Amniotic stem cell (primary cell): ENCODE results near the gene NR4A2.

Source experiments
- DNase-seq: peaks from one replicate; lab custom pipeline; 2025; lab: John Stamatoyannopoulos, UW

Gene NR4A2

GRCh38 chr2:156340377-156340776, 7.9 kb upstream of the NR4A2 start:
- DNase-seq: no peak

- DNase-seq: no peak
Observed at GRCh38 chr2:156339865-156340264, 7.3 kb upstream of the NR4A2 start.

DNA sequence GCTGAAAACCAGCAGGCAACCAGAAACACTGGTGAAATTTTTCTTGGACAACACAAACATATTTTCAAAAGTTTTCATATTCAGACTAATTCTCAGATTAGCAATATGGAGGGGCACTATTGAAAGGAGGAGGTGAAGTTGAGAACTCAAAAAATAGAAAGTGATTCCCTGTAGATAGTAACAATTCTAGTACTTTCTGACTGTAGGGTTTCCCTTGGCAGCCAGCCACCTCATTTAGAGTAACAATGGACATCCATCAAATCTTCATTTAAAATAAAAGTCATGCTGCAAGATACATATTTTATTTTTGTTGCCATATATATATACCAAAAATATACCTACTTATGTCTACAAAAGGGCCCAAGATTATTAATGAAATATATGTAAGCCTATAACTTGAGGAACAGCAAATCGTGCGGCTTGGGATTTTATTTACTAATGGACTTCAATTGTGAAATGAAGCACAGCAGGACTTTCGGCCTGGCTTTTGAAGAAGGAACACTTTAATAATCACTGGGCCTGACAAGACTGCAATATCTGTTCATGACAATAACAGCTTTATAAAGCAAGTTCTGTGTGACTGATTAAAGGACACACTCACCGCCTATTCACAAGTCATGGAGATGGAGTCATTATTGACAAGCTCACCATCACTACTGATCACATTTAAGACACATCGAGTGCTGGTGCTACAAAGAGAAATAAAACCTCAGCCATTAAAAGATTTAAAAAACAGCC, 6.8 kb upstream of the NR4A2 start:
- DNase-seq: no peak

DNA sequence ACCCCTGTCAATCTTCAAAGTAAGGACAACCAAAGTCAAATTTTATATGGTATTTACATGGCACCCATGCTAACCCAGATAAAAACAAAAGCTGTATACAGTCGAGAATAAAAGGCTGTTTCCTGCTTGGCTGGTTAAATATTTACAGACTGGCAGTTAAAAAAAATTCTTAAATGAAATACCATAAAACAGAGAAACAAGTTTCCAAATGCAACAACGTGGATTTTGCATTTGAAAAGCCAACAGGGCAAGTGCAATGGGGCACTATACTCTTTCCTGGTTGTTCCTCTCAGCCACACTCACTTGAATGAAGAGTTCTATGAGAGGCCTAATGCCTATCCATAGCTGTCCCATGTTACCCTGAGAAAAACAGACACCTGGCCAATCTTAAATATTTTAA, 6.1 kb upstream of the NR4A2 start:
- DNase-seq: no peak

DNA sequence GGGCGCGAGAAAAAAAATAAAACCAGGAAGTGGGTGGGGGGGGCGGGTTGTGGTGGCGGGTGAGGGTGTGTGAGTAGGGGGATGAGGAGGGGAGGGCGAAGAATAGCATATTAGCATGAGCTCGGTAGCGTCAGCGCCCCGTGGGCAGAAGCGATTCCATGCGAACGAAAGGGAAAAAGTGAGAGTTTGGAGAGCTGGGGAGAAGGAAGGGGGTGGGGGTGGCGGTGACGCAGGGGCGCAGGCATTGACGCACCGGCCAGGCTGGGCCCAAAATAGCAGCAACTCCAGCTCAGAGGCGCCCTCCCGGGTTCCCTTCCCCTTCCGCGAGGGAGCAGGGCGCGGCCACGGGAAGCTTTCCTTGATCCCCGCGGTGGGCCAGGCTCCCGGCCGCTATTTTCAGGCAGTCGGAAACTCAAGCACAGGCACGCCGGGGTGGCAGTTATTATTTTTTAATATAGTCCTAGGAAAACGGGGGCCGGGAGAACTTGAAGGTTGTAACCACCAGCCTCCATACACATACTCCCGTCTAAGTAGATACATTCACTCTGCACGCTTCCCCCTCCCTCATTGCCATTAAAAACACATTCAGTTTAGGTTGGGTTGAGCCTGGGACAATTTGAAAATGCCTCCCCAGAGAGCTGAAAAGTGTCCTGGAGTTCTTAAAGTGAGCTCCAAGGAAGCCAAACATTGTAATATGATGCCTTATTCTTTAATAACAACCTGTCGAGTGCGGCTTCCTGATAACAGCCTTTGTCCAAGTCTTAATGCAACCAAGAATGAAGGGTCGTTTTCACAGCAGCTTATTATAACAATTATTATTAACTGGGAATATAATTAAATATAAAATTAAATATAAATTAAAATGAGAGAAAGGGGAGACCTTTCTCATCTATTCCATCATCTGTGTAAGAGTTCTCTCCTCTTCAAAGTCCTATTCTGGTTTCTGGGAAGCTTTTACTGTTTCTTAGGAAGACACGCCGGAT, 2.3 kb upstream of the NR4A2 start:
- DNase-seq: peak; percentile 88

DNA sequence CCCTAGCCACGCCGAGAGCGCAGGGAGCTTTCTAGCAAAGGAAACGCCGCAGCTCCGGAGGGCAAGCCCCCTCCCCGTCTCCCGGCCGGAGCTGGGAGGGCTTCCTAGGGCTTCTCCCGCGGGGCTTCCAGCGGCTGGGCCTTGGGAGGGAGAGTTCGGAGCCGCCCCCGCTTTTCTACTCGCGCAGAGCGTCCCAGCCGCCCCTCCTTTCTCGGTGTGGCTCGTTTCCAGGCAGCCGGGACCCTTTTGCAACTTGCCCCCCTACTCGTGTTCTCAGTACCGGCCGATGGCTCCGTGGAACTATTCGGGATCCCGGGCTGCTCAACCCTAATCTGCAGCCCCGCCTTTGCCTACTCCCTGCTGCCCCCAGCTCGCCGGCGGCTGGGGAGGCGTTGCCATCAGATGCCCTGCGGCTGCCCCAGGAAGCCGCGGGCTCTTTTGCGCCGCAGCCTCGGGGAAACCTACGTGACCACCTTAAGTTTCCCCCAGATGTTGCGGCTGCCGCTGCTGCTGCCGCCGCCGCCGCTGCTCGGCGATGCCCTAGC, 1.5 kb upstream of the NR4A2 start:
- DNase-seq: no peak

GRCh38 chr2:156333274-156333950, 891 bp upstream of the NR4A2 start:
- DNase-seq: no peak

DNA sequence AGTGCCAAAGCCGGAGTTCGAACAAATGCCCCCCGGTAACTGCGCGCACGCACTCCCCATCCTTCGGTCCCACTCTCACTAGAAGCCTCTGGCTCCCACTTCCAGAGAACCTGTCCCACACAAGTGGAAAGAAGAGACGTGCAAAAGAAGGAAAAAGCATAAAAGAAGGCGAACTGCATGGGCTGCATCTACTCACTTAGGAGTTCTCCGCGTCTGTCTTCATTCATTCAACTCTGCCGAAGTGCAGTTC, 312 bp downstream of the NR4A2 start:
- no peak for DNase-seq

DNA sequence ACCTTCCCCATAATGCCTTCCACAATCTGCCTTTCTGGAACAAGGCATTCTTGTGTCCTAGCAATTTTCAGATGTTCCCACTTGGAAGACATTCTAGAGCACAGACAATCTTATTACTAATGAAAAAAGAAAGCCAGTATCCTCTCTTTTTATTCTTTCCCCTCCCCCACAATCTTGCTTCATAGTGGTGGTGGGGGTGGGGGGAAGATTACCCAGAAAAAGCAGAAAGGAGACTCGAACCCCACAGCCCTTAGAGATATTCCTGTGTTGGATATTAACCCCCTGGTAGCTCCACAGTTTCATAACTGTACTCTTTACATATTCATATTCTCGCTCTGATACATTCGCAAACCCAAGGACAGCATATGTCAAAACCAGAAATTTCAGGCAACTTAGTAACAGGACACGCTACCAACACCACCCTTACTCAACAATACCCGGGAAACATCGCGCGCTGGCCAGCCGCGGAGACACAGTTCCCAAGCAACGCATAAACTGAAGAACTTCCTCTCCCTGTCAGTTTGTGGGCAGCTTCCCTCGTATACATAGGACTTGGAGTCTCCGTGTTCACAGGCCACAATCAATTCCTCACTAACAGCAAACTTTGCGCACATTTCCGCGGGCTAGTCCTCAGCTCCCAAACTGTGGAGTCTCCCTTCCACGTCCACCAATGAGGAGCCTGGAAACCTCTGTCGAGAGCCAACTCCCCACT, 793 bp downstream of the NR4A2 start:
- peak; percentile 64 for DNase-seq

GRCh38 chr2:156329927-156330726, 2.4 kb downstream of the NR4A2 start:
- no peak for DNase-seq

GRCh38 chr2:156329031-156329926, 3.2 kb downstream of the NR4A2 start:
- DNase-seq: no peak

DNA sequence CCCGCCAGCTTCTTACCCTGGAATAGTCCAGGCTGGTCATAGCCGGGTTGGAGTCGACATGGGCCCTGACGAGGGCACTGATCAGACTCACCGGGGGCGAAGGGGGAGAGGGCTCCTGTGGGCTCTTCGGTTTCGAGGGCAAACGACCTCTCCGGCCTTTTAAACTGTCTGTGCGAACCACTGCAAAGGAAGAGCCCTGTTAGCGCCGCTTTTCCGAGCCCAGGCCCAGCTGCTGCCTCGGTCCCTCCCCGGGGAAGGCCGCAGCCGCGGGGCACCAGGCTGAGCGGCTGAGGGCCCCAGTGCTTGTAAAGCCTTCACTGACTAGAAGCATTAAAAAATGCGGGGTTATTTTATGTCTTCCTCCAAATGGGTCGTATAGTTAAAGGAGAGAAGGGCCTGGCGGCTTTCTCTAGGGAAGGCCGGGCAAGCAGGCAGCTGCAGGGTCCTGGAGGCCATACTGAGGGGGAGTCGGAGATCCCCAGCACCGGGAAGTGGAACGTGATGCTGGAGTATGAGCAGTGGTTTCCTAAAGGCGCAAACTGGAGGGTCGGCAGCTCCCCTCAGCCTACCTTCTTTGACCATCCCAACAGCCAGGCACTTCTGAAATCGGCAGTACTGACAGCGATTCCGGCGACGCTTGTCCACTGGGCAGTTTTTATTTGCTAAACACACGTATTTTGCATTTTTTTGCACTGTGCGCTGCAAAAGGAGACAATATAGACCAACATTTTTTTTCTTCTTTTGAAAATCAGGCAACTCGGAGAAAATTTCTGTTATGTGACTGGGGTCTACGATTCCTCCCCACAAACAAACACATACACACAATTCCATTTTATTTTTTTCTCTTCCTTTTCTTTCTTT, 4.5 kb downstream of the NR4A2 start:
- DNase-seq: no peak

DNA sequence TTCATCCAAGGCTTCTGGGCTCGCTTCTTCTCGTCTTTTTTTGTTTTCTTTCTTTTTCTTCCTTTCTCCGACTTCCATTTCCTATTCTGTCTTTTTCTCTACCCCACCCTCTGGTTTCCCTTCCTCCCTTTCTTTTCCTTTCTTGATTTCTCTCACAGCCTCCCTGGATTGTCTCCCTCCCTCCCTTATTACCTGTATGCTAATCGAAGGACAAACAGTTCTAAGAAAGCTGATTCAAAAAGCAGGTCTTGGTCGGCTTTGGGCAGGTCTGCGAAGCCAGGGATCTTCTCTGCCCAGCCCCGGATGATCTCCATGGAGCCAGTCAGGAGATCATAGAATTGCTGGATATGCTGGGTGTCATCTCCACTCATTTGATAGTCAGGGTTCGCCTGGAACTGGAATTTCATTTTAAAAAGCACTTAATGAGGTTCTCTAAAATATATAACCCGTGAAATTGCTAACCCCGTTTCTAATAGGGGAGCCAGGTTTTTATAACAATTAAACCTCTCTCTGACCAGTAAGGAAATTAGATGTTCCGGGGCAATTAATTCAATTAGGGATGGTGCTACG, 5.9 kb downstream of the NR4A2 start:
- DNase-seq: no peak

GRCh38 chr2:156325688-156326525, 6.6 kb downstream of the NR4A2 start:
- no peak for DNase-seq

- DNase-seq: no peak
Observed at GRCh38 chr2:156323754-156324153, 8.8 kb downstream of the NR4A2 start.

DNA sequence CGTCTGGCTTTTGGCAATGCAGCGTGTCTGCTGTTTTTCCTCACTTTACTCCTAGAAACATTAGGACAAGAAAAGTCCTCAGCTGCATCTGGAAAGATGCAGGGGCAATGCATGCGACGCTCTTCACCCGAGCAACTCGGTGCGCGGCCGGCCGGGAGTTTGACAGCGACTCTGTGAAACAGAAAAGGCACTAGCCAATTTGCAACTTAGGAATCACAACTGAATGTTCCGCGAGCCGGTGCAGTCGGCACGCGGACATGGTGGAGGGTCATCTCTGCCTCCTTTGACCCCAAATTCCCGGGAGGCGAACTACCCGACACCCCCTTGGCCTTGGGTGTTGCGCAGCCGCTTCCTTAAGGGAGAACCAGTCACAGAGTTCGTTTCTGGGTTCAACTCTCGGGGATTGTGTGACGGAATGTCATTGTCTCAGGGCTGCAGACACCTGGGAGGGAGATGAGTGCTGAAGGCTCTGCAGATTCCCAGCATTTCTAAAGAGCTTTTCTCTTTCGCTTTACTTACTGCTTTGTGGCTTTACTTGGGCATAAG, 9.8 kb downstream of the NR4A2 start:
- no peak for DNase-seq

DNA sequence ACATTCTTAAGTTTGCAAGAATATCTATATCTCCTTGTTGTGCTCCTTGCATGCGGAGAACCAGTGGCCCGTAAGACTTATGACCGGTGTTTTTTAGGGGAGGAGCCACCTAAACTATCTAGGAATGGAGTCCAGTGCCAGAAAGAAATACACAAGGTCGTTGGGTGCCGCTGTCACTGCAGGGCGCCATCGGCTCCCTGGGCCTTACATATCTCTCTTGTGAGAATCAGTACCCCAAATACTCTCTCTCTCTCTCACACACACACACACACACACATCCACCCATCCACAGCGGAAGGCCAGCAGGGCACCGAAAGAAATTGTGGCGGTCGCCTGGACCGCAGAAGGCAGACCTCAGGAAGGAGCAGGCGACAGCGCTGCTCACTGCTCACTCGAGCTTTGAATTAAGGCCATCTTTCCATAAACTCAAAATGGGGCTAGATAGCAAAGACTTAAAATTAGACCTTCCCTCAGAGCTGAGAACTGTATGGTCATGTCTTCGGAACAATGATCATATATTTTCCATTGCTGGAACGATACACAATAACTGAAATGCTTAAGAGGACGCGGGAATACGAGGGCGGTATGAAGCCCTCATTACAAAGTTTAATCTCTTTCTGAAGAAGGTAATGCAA, 10.4 kb downstream of the NR4A2 start:
- DNase-seq: no peak
